Psoas muscle (tissue), 8 donors: ENCODE measurements around the gene HSDL2. TPM values are rescaled to one million over a fixed set of nuclear protein-coding genes. Genes with fewer than 3 reads are reported as not detected.

Experiments
- ATAC-seq, 4 donors: fragments of 200-7000 bp; cut with Tn5 transposase; one replicate each; pipeline ENCODE4 v1.9.1; 2020; ENCODE audit warnings: moderate library complexity in 3 of 4, mild to moderate bottlenecking in 2 of 4
- DNase-seq, 2 donors: peaks; one replicate each; pipeline ENCODE4 v3.0.0-alpha.2; 2020
- H3K27ac ChIP-seq: fragments of 200-600 bp; one replicate; pipeline ENCODE4 v1.8.0; 2022
- H3K27me3 ChIP-seq, 3 donors: fragments of 200-600 bp in 1 of 3; one replicate each; pipeline versions ENCODE4 v1.6.1 to v1.8.0; 2013 to 2022; ENCODE audit warnings: low read length in 2 of 3, mild to moderate bottlenecking in 2 of 3, moderate library complexity in 1 of 3; ENCODE audit not compliant: insufficient read depth in 3 of 3
- H3K36me3 ChIP-seq, 2 donors: fragments of 200-600 bp in 1 of 2; one replicate each; pipeline versions ENCODE4 v1.6.1 to v1.8.0; 2013 to 2022; ENCODE audit warnings: low read depth in 1 of 2, mild to moderate bottlenecking in 1 of 2, moderate library complexity in 1 of 2; ENCODE audit not compliant: insufficient read depth in 1 of 2
- H3K4me1 ChIP-seq: fragments of 200-600 bp; one replicate; pipeline ENCODE4 v1.8.0; 2022
- H3K4me3 ChIP-seq: fragments of 200-600 bp; one replicate; pipeline ENCODE4 v1.8.0; 2022; ENCODE audit warnings: mild to moderate bottlenecking
- H3K9me3 ChIP-seq: fragments of 200-600 bp; one replicate; pipeline ENCODE4 v1.8.0; 2022
- CTCF ChIP-seq: fragments of 200-600 bp; IDR thresholded peaks from one replicate; pipeline ENCODE4 v1.8.0; 2022; ENCODE audit warnings: antibody characterized with exemption
- WGBS, 3 donors: extraction: QIAGEN DNeasy Blood & Tissue Kit; methylation state at CpG; one replicate each; pipeline versions ENCODE4 v1.1.6 to v1.1.7; 2013; 5-methylcytosine and 5-hydroxymethylcytosine counted together
- intact Hi-C, 2 donors: fragments of 100-400 bp; cut with DNase I; formaldehyde crosslinking; loops; one replicate each; pipeline versions ENCODE4 v1.11.0 to v1.14.2; 2022
- polyA plus RNA-seq, 3 donors: library from polyadenylated mRNA; stranded (reverse); fragments of 200-250 nt; gene quantifications; one replicate each; pipeline ENCODE4 v1.2.3, GENCODE V29; 2013
- total RNA-seq, 4 donors: library from RNA; stranded (reverse); fragmentation: NEBNext Ultra II Directional in 2 of 4; extraction: Animal tissue kit (Norgen Biotek cat#: 25700) in 2 of 4; gene quantifications; one replicate each; pipeline versions ENCODE4 v1.2.1 to v1.2.4, GENCODE V29; 2021 to 2023
- donor health status: healthy with polysubstance abuse.
- donor health status: DM: no; HTN: no; CAD: no; lungs with moderate emphysema.
- donor health status: Bipolar disorder and iron deficiency.
- donor health status: healthy.
- donor health status: DM: yes; HTN: yes; CAD: no.
- donor health status: DM: no; HTN: no; CAD: no.
- donor health status: DM: no; HTN: no; CAD: no.
- donor health status: DM: yes; HTN: yes; CAD: no.

Gene HSDL2
- total and polyA plus RNA-seq, 7 donors: 62.1 to 119 (median 86.8) TPM

- Histone ChIP-seq H3K36me3 (peaks cover 6 to 18% of the 10 kb centered on the region in 2 donors), H3K27me3 (no peaks in the 10 kb centered on the region), H3K4me3 (no peak overlapping the region), H3K4me1 (no peaks in the 10 kb centered on the region), H3K9me3 (peaks cover 12% of the 10 kb centered on the region), H3K27ac (no peak overlapping the region)
- DNase-seq (no peak), ATAC-seq (no peak)
- intact Hi-C loops: no loop called here
- WGBS, 3 donors: 93 to 100% (median 100%) methylated on average over 2 of the region's 2 CpGs
- TF ChIP-seq CTCF: no peak
Observed at GRCh38 chr9:112477330-112477729, 97.4 kb downstream of the HSDL2 start.

- ATAC-seq (peak; percentile 71 to 93 (median 88)), DNase-seq (no peak)
- Histone ChIP-seq H3K36me3 (peaks cover 6 to 9% of the 10 kb centered on the region in 2 donors), H3K27ac (peak overlapping the region; percentile 60), H3K9me3 (peaks cover 12% of the 10 kb centered on the region), H3K4me1 (no peaks in the 10 kb centered on the region), H3K27me3 (no peaks in the 10 kb centered on the region), H3K4me3 (no peak overlapping the region)
- no peak for TF ChIP-seq CTCF
- intact Hi-C loops: no loop called here
Observed at GRCh38 chr9:112479221-112479620, 99.3 kb downstream of the HSDL2 start.

- H3K27me3 ChIP-seq: no peaks in the 10 kb centered on the region
- H3K9me3 ChIP-seq: no peaks in the 10 kb centered on the region
- intact Hi-C loops: loop anchor here in 1 of 2 donors (5.0 kb wide), 1 partner anchor 233 kb away; the partner anchor contains the start of gene INIP
- no peaks in the 10 kb centered on the region for H3K36me3 ChIP-seq
- TF ChIP-seq CTCF: no peak
- no peak overlapping the region for H3K27ac ChIP-seq
- DNase-seq (no peak), ATAC-seq (no peak)
- WGBS, 3 donors: 90 to 93% (median 90%) methylated on average over 2 of the region's 2 CpGs
- H3K4me3 ChIP-seq: no peak overlapping the region
- peaks cover 5% of the 10 kb centered on the region for H3K4me1 ChIP-seq
Observed at GRCh38 chr9:112484607-112485006, 104.7 kb downstream of the HSDL2 start.

GRCh38 chr9:112485574-112485973 is 105.7 kb downstream of the HSDL2 start:
- peak in 2 of 4 donors; percentile 45 to 50 for ATAC-seq
- 43 to 52% (median 43%) methylated on average over 3 of the region's 3 CpGs for WGBS, 3 donors
- Histone ChIP-seq H3K4me3 (peak overlapping the region; percentile 93), H3K9me3 (no peaks in the 10 kb centered on the region), H3K4me1 (peaks cover 5% of the 10 kb centered on the region), H3K36me3 (no peaks in the 10 kb centered on the region), H3K27ac (no peak overlapping the region), H3K27me3 (no peaks in the 10 kb centered on the region)
- intact Hi-C loops: loop anchor here in 1 of 2 donors (5.0 kb wide), 1 partner anchor 232 kb away; the partner anchor contains the start of gene INIP
- DNase-seq: no peak
- no peak for TF ChIP-seq CTCF
